Upper lobe of left lung (tissue), 4 donors: Measurements from ENCODE around the gene NAT9.

Experiments
- CTCF ChIP-seq, 6 experiments: fragments of 450-650 bp in 4 of 6; fragments of 200-600 bp in 2 of 6; sonication (generic) in 2 of 6; IDR thresholded peaks; one replicate each; pipeline ENCODE4 v1.5.1; 2016 to 2019; ENCODE audit warnings: antibody characterized with exemption in 6 of 6
- EP300 ChIP-seq, 4 donors: sonication (generic); formaldehyde crosslinking; IDR thresholded peaks; one replicate each; pipeline ENCODE4 v1.5.1; 2017; ENCODE audit warnings: antibody characterized with exemption in 4 of 4, control low read depth in 2 of 4
- POLR2A ChIP-seq, 4 donors: fragments of 450-650 bp; IDR thresholded peaks; one replicate each; pipeline ENCODE4 v1.5.1; 2016 to 2017; ENCODE audit warnings: antibody characterized with exemption in 4 of 4, mild to moderate bottlenecking in 2 of 4

GRCh38 chr17:74798239-74798707 lies 22.1 kb upstream of the NAT9 start:
- TF ChIP-seq CTCF (IDR thresholded peaks at IDR 0.05) (no peak), POLR2A (IDR thresholded peaks at IDR 0.05) (no peak), EP300 (IDR thresholded peaks at IDR 0.05) (no peak)
